Measurements from ENCODE around the gene KRTAP10-4.

The KRTAP10-4 gene

GRCh38 chr21:44618504-44618903 lies 45.0 kb downstream of the KRTAP10-4 start:
- Histone ChIP-seq H3K27ac (ENCODE audit: low read depth in 2 of 2, low read length in 2 of 2) (peak overlapping the region in 1 of 2 donors; percentile 65), H3K4me1 (ENCODE audit: control insufficient read depth in 2 of 2, insufficient read depth in 2 of 2, low read length in 2 of 2) (no peaks in the 10 kb centered on the region), H3K27me3 (ENCODE audit: control insufficient read depth in 2 of 2, insufficient read depth in 2 of 2, low read length in 2 of 2) (no peaks in the 10 kb centered on the region), H3K9ac (ENCODE audit: low read depth in 1 of 2, low read length in 2 of 2) (no peak overlapping the region), H3K4me3 (ENCODE audit: low read length in 2 of 2) (no peak overlapping the region), H3K36me3 (ENCODE audit: control insufficient read depth in 2 of 2, insufficient read depth in 2 of 2, low read length in 2 of 2) (no peaks in the 10 kb centered on the region), H3K9me3 (ENCODE audit: control insufficient read depth in 2 of 2, low read length in 2 of 2) (peaks cover 0 to 2% of the 10 kb centered on the region in 2 donors)

GRCh38 chr21:44618909-44619308 lies 45.4 kb downstream of the KRTAP10-4 start:
- Histone ChIP-seq H3K4me1 (ENCODE audit: control insufficient read depth in 2 of 2, insufficient read depth in 2 of 2, low read length in 2 of 2) (no peaks in the 10 kb centered on the region), H3K27ac (ENCODE audit: low read depth in 2 of 2, low read length in 2 of 2) (peak overlapping the region in 1 of 2 donors; percentile 65), H3K9ac (ENCODE audit: low read depth in 1 of 2, low read length in 2 of 2) (no peak overlapping the region), H3K4me3 (ENCODE audit: low read length in 2 of 2) (no peak overlapping the region), H3K36me3 (ENCODE audit: control insufficient read depth in 2 of 2, insufficient read depth in 2 of 2, low read length in 2 of 2) (no peaks in the 10 kb centered on the region), H3K27me3 (ENCODE audit: control insufficient read depth in 2 of 2, insufficient read depth in 2 of 2, low read length in 2 of 2) (no peaks in the 10 kb centered on the region), H3K9me3 (ENCODE audit: control insufficient read depth in 2 of 2, low read length in 2 of 2) (peaks cover 0 to 2% of the 10 kb centered on the region in 2 donors)

GRCh38 chr21:44619886-44620285 lies 46.4 kb downstream of the KRTAP10-4 start:
- Histone ChIP-seq H3K4me3 (ENCODE audit: low read length in 2 of 2) (no peak overlapping the region), H3K9ac (ENCODE audit: low read depth in 1 of 2, low read length in 2 of 2) (no peak overlapping the region), H3K27ac (ENCODE audit: low read depth in 2 of 2, low read length in 2 of 2) (no peak overlapping the region), H3K27me3 (ENCODE audit: control insufficient read depth in 2 of 2, insufficient read depth in 2 of 2, low read length in 2 of 2) (no peaks in the 10 kb centered on the region), H3K4me1 (ENCODE audit: control insufficient read depth in 2 of 2, insufficient read depth in 2 of 2, low read length in 2 of 2) (no peaks in the 10 kb centered on the region), H3K9me3 (ENCODE audit: control insufficient read depth in 2 of 2, low read length in 2 of 2) (peaks cover 0 to 2% of the 10 kb centered on the region in 2 donors), H3K36me3 (ENCODE audit: control insufficient read depth in 2 of 2, insufficient read depth in 2 of 2, low read length in 2 of 2) (no peaks in the 10 kb centered on the region)

GRCh38 chr21:44623575-44623974 lies 50.0 kb downstream of the KRTAP10-4 start:
- H3K9ac ChIP-seq (ENCODE audit: low read depth in 1 of 2, low read length in 2 of 2) = no peak overlapping the region
- H3K4me1 ChIP-seq (ENCODE audit: control insufficient read depth in 2 of 2, insufficient read depth in 2 of 2, low read length in 2 of 2) = no peaks in the 10 kb centered on the region
- peaks cover 0 to 2% of the 10 kb centered on the region in 2 donors for H3K9me3 ChIP-seq (ENCODE audit: control insufficient read depth in 2 of 2, low read length in 2 of 2)
- H3K36me3 ChIP-seq (ENCODE audit: control insufficient read depth in 2 of 2, insufficient read depth in 2 of 2, low read length in 2 of 2) = no peaks in the 10 kb centered on the region
- H3K4me3 ChIP-seq (ENCODE audit: low read length in 2 of 2) = no peak overlapping the region
- H3K27ac ChIP-seq (ENCODE audit: low read depth in 2 of 2, low read length in 2 of 2) = no peak overlapping the region
- H3K27me3 ChIP-seq (ENCODE audit: control insufficient read depth in 2 of 2, insufficient read depth in 2 of 2, low read length in 2 of 2) = no peaks in the 10 kb centered on the region

All from mucosa of rectum (tissue), 2 donors.